VCaP (cell line): Measurements from ENCODE around the gene PCDHGB7.
"Not testable (repeated sequence)": the region's sequence is repeated elsewhere in the genome, so short reads cannot be mapped to it uniquely, and the experiment has no call there.

Experiments
- H3K27ac ChIP-seq: fragments of 450-650 bp; 2 replicates; pipeline ENCODE4 v1.5.1; 2017
- CTCF ChIP-seq: fragments of 450-650 bp; conservative IDR thresholded peaks from 2 replicates; pipeline ENCODE4 v1.5.1; 2017; ENCODE audit warnings: mild to moderate bottlenecking, moderate library complexity

PCDHGB7 gene

GRCh38 chr5:141392429-141393198, 24.9 kb upstream of the PCDHGB7 start, which contains the start of gene PCDHGA8:
PCDHGA8 (plus strand) TSS chr5:141392633; CDS start chr5:141392814, 181 bp downstream.
- TF ChIP-seq CTCF: no peak

GRCh38 chr5:141393267-141393666, 24.2 kb upstream of the PCDHGB7 start:
- H3K27ac ChIP-seq: no peak overlapping the region
- TF ChIP-seq CTCF: no peak

More at GRCh38 chr5:141392429-141393198, 24.9 kb upstream of the PCDHGB7 start, which contains the start of gene PCDHGA8:
- no peak within 1 kb of the TSS for H3K27ac ChIP-seq

GRCh38 chr5:141394401-141395187, 22.9 kb upstream of the PCDHGB7 start:
- H3K27ac ChIP-seq: not testable (repeated sequence)

- H3K27ac ChIP-seq: not testable (repeated sequence)
Observed at GRCh38 chr5:141397756-141398551, 19.5 kb upstream of the PCDHGB7 start, which contains the start of gene PCDHGB5. PCDHGB5 (plus strand) TSS chr5:141397947; CDS start chr5:141398128, 181 bp downstream.

GRCh38 chr5:141398608-141399007, 18.9 kb upstream of the PCDHGB7 start:
- H3K27ac ChIP-seq: no peak overlapping the region
- TF ChIP-seq CTCF: no peak

GRCh38 chr5:141399555-141400258, 17.8 kb upstream of the PCDHGB7 start:
- no peak overlapping the region for H3K27ac ChIP-seq
- TF ChIP-seq CTCF: no peak

GRCh38 chr5:141402553-141403243, 14.8 kb upstream of the PCDHGB7 start, which contains the start of gene PCDHGA9:
PCDHGA9 (plus strand) TSS chr5:141402778; CDS start chr5:141402953, 175 bp downstream.
- peak; percentile 63 for TF ChIP-seq CTCF
- no peak within 1 kb of the TSS for H3K27ac ChIP-seq
